Tibial nerve (tissue), 3 donors: ENCODE data around the gene C17orf67.

Experiments used
- CTCF ChIP-seq, 5 experiments: fragments of 200-600 bp in 3 of 5; fragments of 450-650 bp in 2 of 5; sonication (generic) in 3 of 5; IDR thresholded peaks; one replicate each; pipeline ENCODE4 v1.5.1; 2016 to 2019; ENCODE audit warnings: antibody characterized with exemption in 5 of 5, mild to moderate bottlenecking in 3 of 5, moderate library complexity in 2 of 5
- POLR2A ChIP-seq, 2 donors: fragments of 450-650 bp; IDR thresholded peaks; one replicate each; pipeline ENCODE4 v1.6.1; 2017; ENCODE audit warnings: antibody characterized with exemption in 2 of 2, mild to moderate bottlenecking in 2 of 2, moderate library complexity in 2 of 2

- TF ChIP-seq CTCF (IDR thresholded peaks at IDR 0.05) (no peak), POLR2A (IDR thresholded peaks at IDR 0.05) (no peak)
These were observed 8.9 kb upstream of the C17orf67 start for GRCh38 chr17:56842577-56842976.
